Right lobe of liver (tissue), 6 donors: ENCODE data around the gene P3H2. TPM values are rescaled to one million over a fixed set of nuclear protein-coding genes. Genes with fewer than 3 reads are reported as not detected.

Experiments used
- ATAC-seq, 4 donors: fragments of 200-7000 bp; cut with Tn5 transposase; one replicate each; pipeline ENCODE4 v1.9.1; 2020; ENCODE audit warnings: mild to moderate bottlenecking in 4 of 4, moderate library complexity in 4 of 4
- DNase-seq, 3 donors: peaks; one replicate each; pipeline ENCODE4 v3.0.0-alpha.2; 2020
- H3K27ac ChIP-seq, 3 donors: fragments of 200-600 bp; one replicate each; pipeline ENCODE4 v1.8.0; 2022
- H3K27me3 ChIP-seq, 2 donors: fragments of 200-600 bp; one replicate each; pipeline ENCODE4 v1.8.0; 2022
- H3K36me3 ChIP-seq, 4 donors: fragments of 200-600 bp; sonication (generic) in 1 of 4; one replicate each; pipeline versions ENCODE4 v1.5.1 to v1.8.0; 2017 to 2022; ENCODE audit warnings: control low read depth in 1 of 4
- H3K4me1 ChIP-seq, 4 donors: fragments of 200-600 bp; sonication (generic) in 1 of 4; one replicate each; pipeline versions ENCODE4 v1.5.1 to v1.8.0; 2017 to 2022; ENCODE audit warnings: control low read depth in 1 of 4
- H3K4me3 ChIP-seq, 3 donors: fragments of 200-600 bp; one replicate each; pipeline ENCODE4 v1.8.0; 2022
- H3K9me3 ChIP-seq, 4 donors: fragments of 200-600 bp; sonication (generic) in 1 of 4; one replicate each; pipeline versions ENCODE4 v1.5.1 to v1.8.0; 2017 to 2022; ENCODE audit warnings: control low read depth in 1 of 4
- POLR2A ChIP-seq: fragments of 450-650 bp; IDR thresholded peaks from one replicate; pipeline ENCODE4 v1.6.1; 2017; ENCODE audit warnings: antibody characterized with exemption, mild to moderate bottlenecking
- WGBS: methylation state at CpG from one replicate; pipeline ENCODE4 v1.1.6; 2018; ENCODE audit warnings: low coverage, low lambda C conversion rate; ENCODE audit not compliant: insufficient coverage; ENCODE audit errors: missing lambda C conversion rate; 5-methylcytosine and 5-hydroxymethylcytosine counted together
- intact Hi-C, 2 donors: fragments of 100-400 bp; cut with DNase I; formaldehyde crosslinking; loops; one replicate each; pipeline versions ENCODE4 v1.11.2 to v1.14.1; 2022
- total RNA-seq, 6 experiments: library from RNA; depleted of rRNA in 2 of 6; stranded (reverse); fragments of >200 nt in 2 of 6; fragmentation: NEBNext Ultra II Directional in 3 of 6; extraction: Animal tissue kit (Norgen Biotek cat#: 25700) in 3 of 6; gene quantifications; one replicate each; pipeline versions ENCODE4 v1.1.0 to v1.2.4, GENCODE V29; 2016 to 2023
- TF ChIP-seq, protein P1 (sequence below), 4 donors: fragments of 200-600 bp in 3 of 4; fragments of 450-650 bp in 1 of 4; IDR thresholded peaks; one replicate each; pipeline versions ENCODE4 v1.5.1 to v1.8.0; 2016 to 2022; ENCODE audit warnings: antibody characterized with exemption in 4 of 4, mild to moderate bottlenecking in 2 of 4
- donor health status: DM: no; HTN: yes; CAD: no.
- donor health status: DM: no; HTN: no; CAD: no.
- donor health status: DM: no; HTN: no; CAD: no.
- donor health status: DM: no; HTN: yes; CAD: no.
- donor health status: DM: no; HTN: yes; CAD: no.

P3H2 gene
- total RNA-seq, 6 experiments from 2014 or later = 3.2 to 8.7 (median 6.5) TPM

DNA sequence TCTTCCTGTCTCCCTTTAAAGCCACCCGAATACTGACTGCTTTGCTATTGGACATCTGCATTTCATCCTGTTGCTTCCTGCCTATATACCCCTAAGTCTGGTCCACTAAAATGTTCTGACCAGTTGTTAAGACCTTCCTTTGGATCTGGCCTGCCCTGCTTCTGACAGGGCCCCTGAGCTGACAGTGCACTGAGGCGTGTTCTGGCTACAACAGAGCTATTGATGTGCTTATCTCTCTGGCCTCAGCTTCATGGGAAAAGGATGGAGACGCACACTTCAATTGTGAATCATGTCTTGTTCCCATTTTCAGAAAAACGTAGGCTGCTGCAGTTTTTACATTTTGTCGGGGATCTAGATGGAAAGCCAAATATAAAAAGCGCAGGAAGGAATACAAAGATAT is 7.1 kb upstream of the P3H2 start:
- H3K4me1 ChIP-seq = no peaks in the 10 kb centered on the region
- no peak overlapping the region for H3K4me3 ChIP-seq
- H3K27me3 ChIP-seq = no peaks in the 10 kb centered on the region
- no peak overlapping the region for H3K27ac ChIP-seq
- intact Hi-C loops = no loop called here
- ATAC-seq = no peak
- H3K9me3 ChIP-seq = no peaks in the 10 kb centered on the region
- WGBS = 66% methylated on average over 6 of the region's 6 CpGs
- DNase-seq = no peak
- no peaks in the 10 kb centered on the region for H3K36me3 ChIP-seq
- no peak for TF ChIP-seq POLR2A
- TF ChIP-seq, protein P1, sequence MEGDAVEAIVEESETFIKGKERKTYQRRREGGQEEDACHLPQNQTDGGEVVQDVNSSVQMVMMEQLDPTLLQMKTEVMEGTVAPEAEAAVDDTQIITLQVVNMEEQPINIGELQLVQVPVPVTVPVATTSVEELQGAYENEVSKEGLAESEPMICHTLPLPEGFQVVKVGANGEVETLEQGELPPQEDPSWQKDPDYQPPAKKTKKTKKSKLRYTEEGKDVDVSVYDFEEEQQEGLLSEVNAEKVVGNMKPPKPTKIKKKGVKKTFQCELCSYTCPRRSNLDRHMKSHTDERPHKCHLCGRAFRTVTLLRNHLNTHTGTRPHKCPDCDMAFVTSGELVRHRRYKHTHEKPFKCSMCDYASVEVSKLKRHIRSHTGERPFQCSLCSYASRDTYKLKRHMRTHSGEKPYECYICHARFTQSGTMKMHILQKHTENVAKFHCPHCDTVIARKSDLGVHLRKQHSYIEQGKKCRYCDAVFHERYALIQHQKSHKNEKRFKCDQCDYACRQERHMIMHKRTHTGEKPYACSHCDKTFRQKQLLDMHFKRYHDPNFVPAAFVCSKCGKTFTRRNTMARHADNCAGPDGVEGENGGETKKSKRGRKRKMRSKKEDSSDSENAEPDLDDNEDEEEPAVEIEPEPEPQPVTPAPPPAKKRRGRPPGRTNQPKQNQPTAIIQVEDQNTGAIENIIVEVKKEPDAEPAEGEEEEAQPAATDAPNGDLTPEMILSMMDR (IDR thresholded peaks at IDR 0.05) = no peak

DNA sequence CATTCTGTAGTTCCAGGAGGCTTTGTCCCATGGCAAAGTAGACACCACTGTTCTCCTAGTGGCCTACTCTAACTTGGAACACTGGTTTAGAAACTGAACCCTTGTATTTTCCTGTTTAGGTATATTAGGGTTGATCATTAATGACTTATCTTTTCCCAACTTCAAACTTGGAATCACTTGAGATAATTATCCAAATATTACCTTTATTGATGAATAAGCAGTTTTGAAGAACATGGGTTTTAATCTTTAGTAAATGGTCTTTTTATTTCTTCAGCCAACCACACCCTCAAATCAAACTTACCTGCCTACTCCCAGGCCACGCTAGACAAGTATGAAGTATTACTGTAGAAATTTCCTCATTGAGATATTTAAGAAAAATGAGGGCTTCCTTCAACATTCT is 6.5 kb upstream of the P3H2 start:
- intact Hi-C loops = no loop called here
- H3K36me3 ChIP-seq = no peaks in the 10 kb centered on the region
- DNase-seq = no peak
- no peaks in the 10 kb centered on the region for H3K27me3 ChIP-seq
- TF ChIP-seq, protein P1 (IDR thresholded peaks at IDR 0.05) = no peak
- no peak for TF ChIP-seq POLR2A
- 80% methylated on average over 1 of the region's 1 CpG for WGBS
- no peak for ATAC-seq
- no peaks in the 10 kb centered on the region for H3K4me1 ChIP-seq
- no peak overlapping the region for H3K4me3 ChIP-seq
- no peak overlapping the region for H3K27ac ChIP-seq
- H3K9me3 ChIP-seq = no peaks in the 10 kb centered on the region

DNA sequence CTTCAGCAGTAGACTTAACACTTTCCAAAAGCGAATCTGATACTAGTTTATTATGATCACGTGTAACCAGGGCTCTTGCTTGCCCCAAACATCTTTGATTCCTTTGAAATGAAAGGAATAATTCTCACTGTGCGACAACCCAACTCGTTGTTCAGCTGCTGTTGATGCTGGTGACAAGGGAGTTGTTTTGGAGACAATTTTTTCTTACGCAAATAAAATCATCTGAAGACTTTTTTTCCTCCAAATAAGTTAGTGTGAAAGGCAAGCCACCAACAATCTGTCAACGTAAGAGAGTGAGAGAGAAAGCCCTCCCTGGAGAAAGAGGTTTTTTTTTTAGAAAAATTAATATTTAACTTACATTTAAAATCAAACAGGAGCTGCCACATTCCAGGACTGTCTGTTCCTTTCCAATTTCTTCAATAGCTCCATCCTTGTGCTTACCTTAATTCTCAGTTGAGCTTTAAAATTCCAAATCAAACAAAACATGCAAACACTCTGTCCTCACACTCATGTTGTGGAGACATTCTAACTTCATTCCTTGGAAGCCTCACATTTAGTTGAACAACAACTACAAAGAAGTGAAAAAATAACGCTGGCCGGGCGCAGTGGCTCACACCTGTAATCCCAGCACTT is 4.9 kb upstream of the P3H2 start:
- ATAC-seq (no peak), DNase-seq (no peak)
- H3K4me1 ChIP-seq = peaks cover 0 to 4% (median 2%) of the 10 kb centered on the region in 4 donors
- no peaks in the 10 kb centered on the region for H3K36me3 ChIP-seq
- H3K4me3 ChIP-seq = no peak overlapping the region
- TF ChIP-seq POLR2A = no peak
- TF ChIP-seq, protein P1 (IDR thresholded peaks at IDR 0.05) = no peak
- no peaks in the 10 kb centered on the region for H3K27me3 ChIP-seq
- no peaks in the 10 kb centered on the region for H3K9me3 ChIP-seq
- no peak overlapping the region for H3K27ac ChIP-seq
- 66% methylated on average over 9 of the region's 9 CpGs for WGBS
- intact Hi-C loops = no loop called here

DNA sequence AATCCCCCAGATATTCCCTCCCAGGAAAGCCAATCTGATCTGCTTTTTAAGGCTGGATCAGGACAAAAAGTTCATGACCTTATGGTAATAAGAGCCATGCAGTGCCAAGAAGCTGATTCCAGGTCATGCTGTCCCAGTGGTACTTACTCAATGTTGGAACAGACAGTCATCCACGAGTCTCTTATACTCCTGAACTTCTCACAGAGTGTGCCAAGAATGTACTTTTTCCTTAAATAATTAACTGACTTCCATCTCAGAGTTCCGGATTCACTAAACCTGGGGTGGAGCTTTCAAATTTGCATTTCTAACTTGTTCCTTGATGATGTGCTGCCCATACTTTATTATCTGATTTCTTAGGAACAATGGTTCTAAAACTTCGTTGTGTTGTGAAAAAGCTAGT is 3.4 kb upstream of the P3H2 start:
- Histone ChIP-seq H3K9me3 (no peaks in the 10 kb centered on the region), H3K4me1 (peaks cover 0 to 4% (median 2%) of the 10 kb centered on the region in 4 donors), H3K36me3 (no peaks in the 10 kb centered on the region), H3K4me3 (no peak overlapping the region), H3K27ac (no peak overlapping the region), H3K27me3 (no peaks in the 10 kb centered on the region)
- intact Hi-C loops = no loop called here
- 62% methylated on average over 2 of the region's 3 CpGs for WGBS
- DNase-seq (no peak), ATAC-seq (no peak)
- no peak for TF ChIP-seq POLR2A
- TF ChIP-seq, protein P1 (IDR thresholded peaks at IDR 0.05) = no peak
